ENCODE data around the gene KIAA1586.
A peak's percentile ranks its signal among the peaks of the same experiment; 100 is the strongest.
"Not testable (repeated sequence)": the region's sequence is repeated elsewhere in the genome, so short reads cannot be mapped to it uniquely, and the experiment has no call there.

Gene KIAA1586

DNA sequence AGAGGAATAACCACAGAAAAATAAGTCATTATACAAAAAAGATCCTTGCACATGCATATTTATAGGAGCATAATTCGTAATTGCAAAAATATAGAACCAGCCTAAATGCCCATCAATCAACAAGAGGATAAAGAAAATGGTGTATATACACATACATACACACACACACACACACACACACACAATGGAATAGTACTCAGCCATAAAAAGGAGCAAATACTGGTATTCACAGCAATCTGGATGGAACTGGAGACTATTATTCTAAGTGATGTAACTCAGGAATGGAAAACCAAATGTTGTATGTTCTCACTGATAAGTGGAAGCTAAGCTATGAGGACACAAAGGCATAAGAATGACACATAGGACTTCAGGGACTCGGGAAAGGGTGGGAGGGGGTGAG lies 1.9 kb upstream of the KIAA1586 start:
- DNase-seq (ENCODE audit: extremely low read depth, low read depth), result no peak
- no peak overlapping the region for H3K4me3 ChIP-seq (replicated peaks; ENCODE audit: low read depth, low read length)
- TF ChIP-seq, protein P1, sequence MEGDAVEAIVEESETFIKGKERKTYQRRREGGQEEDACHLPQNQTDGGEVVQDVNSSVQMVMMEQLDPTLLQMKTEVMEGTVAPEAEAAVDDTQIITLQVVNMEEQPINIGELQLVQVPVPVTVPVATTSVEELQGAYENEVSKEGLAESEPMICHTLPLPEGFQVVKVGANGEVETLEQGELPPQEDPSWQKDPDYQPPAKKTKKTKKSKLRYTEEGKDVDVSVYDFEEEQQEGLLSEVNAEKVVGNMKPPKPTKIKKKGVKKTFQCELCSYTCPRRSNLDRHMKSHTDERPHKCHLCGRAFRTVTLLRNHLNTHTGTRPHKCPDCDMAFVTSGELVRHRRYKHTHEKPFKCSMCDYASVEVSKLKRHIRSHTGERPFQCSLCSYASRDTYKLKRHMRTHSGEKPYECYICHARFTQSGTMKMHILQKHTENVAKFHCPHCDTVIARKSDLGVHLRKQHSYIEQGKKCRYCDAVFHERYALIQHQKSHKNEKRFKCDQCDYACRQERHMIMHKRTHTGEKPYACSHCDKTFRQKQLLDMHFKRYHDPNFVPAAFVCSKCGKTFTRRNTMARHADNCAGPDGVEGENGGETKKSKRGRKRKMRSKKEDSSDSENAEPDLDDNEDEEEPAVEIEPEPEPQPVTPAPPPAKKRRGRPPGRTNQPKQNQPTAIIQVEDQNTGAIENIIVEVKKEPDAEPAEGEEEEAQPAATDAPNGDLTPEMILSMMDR (IDR thresholded peaks at IDR 0.05; ENCODE audit: low read depth, low read length, missing control alignments), result no peak

DNA sequence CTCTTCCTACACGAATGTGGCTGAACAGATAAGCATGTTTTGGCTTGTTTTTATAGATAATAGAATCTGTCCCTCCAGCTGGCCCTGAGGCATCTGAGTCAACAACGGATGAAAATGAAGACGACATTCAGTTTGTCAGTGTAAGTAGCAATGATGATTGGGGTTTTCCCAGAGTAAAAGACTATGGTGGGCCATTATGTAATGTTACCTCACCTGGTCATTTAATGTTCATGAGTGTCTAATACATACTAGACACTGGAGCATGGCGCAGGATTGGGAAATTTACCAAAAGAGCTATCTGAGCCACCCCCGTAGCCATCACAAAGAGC lies 728 bp downstream of the KIAA1586 start:
- H3K4me3 ChIP-seq (replicated peaks; ENCODE audit: low read depth, low read length), result not testable (repeated sequence)

DNA sequence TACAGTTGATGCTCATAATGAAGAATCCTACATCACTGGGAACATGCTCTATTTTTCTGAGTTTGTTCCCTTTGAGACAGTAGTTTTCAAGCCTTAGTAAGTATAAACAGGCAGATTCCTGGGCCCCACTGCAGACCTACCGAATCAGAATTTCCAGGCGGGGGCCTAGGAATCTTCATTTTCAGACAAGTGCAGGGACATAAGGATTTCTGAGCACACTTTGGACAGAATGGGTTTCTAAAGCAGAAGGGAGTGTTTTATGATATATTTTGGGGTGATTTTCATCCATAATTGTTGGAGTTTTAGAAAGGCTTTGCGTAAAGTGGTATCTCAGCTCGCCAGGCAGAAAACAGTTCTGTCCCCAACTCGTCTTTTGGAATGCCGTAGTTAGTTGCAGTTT lies 1.4 kb downstream of the KIAA1586 start:
- H3K4me3 ChIP-seq (replicated peaks; ENCODE audit: low read depth, low read length), result peak overlapping the region; percentile 48
- DNase-seq (ENCODE audit: extremely low read depth, low read depth), result not testable (repeated sequence)

More for the DNA sequence above, 728 bp downstream of the KIAA1586 start:
- not testable (repeated sequence) for DNase-seq (ENCODE audit: extremely low read depth, low read depth)

DNA sequence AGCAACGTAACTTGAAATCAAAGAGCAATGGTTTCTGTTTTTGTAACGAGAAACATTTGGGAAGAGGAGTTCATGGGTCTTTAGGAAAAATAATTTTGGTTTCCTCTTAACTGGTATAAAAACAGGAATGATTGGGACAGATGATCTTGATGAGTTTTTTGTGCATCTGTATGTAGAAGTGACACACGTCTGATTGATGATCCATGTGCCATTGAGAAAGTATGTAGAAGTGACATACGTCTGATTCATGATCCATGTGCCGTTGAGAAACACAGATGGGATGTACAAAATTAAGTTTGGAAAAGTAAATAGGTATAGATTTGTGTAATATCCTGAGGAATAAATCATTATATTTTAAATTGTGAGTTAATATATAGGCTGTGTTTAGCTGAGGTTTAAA lies 2.1 kb downstream of the KIAA1586 start:
- TF ChIP-seq, protein P1 (IDR thresholded peaks at IDR 0.05; ENCODE audit: low read depth, low read length, missing control alignments), result no peak
- H3K4me3 ChIP-seq (replicated peaks; ENCODE audit: low read depth, low read length), result peak overlapping the region; percentile 48
- DNase-seq (ENCODE audit: extremely low read depth, low read depth), result no peak

DNA sequence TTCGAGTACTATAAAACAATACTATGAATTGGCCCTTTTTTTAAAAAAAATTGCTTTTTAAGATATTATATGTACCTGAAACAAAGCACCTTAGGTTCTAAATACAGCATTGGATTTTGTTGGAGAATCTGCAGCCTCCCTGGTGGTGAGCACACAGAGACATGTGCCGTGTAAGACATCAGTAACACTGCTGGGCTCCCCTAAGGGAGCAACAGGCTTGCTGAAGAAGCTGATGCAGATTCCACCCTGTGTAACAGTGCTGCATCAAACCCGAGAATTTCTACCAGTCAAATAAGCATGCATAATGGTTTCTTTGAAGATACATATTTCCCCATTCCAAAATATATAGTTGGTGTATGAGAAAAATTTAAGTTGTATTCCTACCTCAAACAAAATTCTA lies 17.4 kb downstream of the KIAA1586 start:
- DNase-seq (ENCODE audit: extremely low read depth, low read depth), result no peak
- TF ChIP-seq, protein P1 (IDR thresholded peaks at IDR 0.05; ENCODE audit: low read depth, low read length, missing control alignments), result no peak
- H3K4me3 ChIP-seq (replicated peaks; ENCODE audit: low read depth, low read length), result no peak overlapping the region

DNA sequence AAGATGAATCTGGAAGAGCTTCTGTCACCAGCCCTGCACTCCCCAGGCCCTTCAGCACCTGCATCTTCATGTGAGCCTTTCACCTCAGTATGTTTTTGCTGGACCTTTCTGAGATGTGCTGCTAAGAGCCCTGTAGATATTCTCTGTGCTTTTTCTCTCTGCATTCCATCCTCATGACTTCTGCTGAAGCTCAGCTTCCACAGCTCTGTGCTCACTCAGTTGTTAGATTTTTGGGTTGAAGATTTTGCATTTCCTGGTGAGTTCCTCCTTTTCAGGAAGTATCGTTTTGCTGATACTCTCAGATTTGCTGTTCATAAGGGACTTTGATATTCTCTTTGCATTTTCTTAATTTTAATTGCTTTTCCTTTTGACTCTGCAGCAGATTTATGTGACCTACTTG lies 18.3 kb downstream of the KIAA1586 start:
- DNase-seq (ENCODE audit: extremely low read depth, low read depth), result no peak
- H3K4me3 ChIP-seq (replicated peaks; ENCODE audit: low read depth, low read length), result no peak overlapping the region
- TF ChIP-seq, protein P1 (IDR thresholded peaks at IDR 0.05; ENCODE audit: low read depth, low read length, missing control alignments), result no peak

DNA sequence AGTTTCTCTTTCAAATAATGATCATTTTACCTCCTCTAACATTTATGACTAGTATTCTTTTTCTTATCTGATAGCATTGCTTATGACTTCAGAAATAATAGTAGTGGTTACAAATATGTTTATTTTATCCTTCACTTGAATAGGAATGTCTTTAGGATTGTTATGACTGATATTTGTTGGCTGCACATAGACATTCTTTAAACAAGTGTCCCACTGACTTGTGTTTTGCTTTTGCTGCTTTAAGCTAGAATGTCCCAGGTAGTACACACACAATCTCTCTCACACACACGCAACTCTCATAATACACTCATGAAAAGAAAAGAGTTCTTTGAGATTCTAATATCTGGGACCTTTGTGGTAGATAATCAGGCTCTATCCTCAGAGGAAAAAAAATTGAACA lies 21.6 kb downstream of the KIAA1586 start:
- TF ChIP-seq, protein P1 (IDR thresholded peaks at IDR 0.05; ENCODE audit: low read depth, low read length, missing control alignments), result no peak
- H3K4me3 ChIP-seq (replicated peaks; ENCODE audit: low read depth, low read length), result no peak overlapping the region
- DNase-seq (ENCODE audit: extremely low read depth, low read depth), result no peak

DNA sequence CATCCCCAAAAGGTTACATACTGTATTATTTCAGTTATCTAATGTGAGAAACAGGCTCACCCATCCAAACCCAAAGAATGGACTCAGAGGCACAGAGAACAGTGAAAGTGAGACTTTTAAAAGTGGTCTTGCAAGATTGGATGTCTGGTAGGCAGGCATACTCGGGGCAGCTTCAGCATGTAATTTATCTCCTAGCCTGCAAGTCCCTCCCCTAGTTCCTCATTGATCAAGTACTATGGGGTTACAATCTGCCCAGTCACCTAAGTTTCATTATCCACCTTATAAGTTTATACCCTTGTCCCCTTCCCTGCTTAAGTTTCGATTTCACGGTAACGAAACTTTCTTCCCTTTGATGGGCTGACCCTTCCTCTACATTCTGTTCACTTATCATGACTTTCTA lies 22.7 kb downstream of the KIAA1586 start:
- no peak for DNase-seq (ENCODE audit: extremely low read depth, low read depth)
- no peak overlapping the region for H3K4me3 ChIP-seq (replicated peaks; ENCODE audit: low read depth, low read length)
- TF ChIP-seq, protein P1 (IDR thresholded peaks at IDR 0.05; ENCODE audit: low read depth, low read length, missing control alignments), result no peak
